AG08396 (cell line): ENCODE results near the gene GOLIM4.

Source experiments
- DNase-seq: peaks from one replicate; pipeline ENCODE4 v3.0.0; 2012; ENCODE audit warnings: low spot score, mixed read lengths

Gene GOLIM4

DNA sequence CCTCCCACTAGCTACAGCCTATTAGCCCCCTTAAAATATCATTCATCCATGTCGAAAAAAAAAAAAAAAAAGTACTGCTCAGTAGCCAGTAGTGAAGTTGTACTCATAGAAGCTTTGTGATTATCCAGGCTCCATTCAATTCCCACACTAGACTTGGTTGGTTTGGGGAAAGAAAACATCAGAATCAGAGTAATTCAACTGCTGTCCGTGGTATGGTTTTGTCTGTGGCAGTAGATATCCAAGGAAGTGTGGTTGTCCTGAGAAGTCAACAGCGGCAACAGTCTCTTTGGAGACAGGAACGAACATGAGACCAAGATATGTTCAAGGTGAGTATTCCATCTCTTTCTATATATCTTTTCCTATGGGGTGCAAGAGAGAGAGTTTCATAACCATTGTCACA lies 99.2 kb downstream of the GOLIM4 start:
- DNase-seq, result no peak

DNA sequence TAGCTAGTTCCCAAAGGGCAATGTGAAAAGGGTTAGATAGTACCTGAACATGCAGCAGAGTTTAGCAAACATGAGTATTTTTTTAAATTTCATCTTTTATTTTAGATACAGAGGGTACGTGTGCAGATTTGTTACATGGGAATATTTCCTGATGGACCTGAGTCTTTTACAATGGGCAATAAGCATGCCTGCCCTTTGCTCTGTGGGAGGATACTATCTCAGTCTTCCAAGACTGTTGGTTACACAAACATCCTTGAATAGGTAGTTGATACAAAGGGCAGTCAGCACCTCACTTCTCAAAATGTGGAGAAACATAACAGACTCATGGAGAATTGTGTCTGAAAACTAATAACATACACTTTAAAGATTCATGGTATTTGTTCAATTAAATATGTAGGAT lies 103.3 kb downstream of the GOLIM4 start:
- DNase-seq, result no peak

DNA sequence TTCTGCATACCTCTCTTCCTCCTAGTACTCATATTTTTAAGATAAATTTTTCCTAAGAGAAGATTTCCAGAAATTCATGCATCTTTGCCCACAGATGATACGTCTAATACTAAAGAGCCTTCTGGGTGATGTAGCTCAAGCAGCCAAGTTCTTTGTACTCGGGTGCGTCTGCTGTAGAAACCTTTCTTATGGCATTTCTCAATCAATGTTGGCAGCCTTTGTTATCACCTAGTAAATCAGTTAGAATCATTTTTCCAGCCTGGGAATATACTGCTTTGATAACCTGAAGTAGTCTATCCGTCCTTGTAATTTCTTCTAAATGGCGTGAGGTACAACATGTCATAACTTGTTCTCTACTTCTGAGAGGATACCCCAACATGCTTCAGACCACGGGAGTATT lies 104.5 kb downstream of the GOLIM4 start:
- DNase-seq, result no peak

DNA sequence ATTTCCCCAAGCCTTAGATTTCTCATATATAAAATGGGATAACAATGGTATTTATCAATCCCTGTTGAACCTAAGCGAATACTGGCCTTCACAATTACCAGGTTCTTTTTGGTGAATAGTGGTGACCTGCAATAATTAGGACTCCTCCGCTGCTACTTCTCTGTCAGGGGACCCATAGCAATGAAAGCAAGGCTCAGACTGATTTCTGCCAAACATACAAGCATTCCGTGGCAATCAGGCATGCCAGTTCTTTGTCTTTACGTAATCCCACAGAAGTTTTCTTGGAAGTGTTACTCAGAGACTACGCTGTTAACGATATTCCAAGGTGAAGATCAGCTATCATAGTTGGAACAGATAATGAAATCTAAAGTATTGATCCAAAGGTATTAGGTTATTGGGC lies 105.7 kb downstream of the GOLIM4 start:
- no peak for DNase-seq

DNA sequence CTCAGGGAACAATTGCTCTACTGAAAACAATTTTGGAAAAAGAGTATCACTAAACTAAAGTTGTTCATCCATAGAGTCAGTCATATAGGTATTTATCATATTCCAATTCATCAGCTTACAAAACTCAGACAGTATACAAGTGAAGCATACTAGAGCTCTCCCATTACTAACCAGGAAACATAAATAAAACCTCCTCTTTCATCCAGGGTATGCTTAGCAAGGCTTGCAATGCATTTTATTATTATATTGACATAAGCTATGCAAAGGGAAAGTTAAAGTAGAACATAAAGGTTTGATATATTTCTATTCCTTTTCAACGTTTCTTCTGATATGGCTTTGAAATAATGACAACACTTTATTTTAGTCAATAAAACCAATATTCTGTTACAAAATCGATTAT lies 106.7 kb downstream of the GOLIM4 start:
- no peak for DNase-seq

DNA sequence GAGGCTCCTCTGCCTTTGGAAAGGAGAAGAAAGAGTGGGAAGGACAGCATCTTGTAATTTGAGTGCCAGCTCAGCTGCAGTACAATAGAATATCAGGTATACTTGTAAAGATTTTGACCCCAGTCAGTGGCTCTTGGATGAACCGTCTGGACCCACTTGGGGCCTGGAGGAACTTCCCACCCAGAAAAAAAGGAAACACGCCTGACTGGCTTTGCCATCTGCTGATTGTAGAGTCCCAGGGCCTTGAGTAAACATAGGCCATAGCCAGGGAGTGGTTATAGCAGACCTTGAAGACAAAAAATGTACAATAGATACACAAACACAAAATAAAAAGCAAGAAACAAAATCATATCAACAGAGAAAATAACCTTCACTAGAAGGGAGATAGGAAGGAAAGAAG lies 112.1 kb downstream of the GOLIM4 start:
- DNase-seq, result no peak

DNA sequence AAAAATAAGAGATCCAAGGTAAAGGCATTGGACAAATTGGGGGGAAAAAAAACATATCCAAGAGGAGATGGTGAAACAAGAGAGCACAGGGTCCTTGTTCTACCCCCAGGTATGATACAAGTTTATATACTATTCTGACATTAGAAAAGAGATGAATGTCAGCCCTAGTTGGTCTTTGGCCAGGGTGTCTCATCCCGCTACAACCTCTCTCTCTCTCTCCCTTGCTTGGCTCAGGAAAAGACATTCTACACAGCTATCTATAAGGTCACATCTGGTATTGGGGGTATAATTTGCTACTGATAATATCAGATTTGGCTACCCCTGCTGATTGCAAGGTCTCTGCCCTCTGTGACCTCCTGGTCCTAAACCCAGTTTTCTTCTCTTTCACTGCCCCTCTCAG lies 117.2 kb downstream of the GOLIM4 start:
- no peak for DNase-seq

DNA sequence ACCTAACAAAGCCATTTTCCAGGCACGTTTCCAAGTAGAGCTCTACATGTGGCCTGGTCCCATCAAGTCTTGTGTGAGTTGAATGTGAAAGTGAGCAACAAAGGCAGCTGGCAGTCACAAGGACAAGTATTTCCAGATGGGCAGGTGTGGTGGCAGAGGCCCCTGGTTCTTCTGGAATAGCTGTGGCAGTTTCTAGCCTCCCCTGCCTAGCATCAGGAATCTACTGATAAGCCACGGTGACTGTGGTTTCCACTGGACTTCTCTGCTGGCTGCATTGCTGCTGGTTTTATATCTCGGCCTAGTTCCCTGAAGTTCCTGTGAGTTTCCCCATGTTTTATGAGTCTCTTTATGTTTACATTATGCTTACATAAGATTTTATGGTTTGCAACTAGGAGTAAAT lies 117.7 kb downstream of the GOLIM4 start:
- no peak for DNase-seq

DNA sequence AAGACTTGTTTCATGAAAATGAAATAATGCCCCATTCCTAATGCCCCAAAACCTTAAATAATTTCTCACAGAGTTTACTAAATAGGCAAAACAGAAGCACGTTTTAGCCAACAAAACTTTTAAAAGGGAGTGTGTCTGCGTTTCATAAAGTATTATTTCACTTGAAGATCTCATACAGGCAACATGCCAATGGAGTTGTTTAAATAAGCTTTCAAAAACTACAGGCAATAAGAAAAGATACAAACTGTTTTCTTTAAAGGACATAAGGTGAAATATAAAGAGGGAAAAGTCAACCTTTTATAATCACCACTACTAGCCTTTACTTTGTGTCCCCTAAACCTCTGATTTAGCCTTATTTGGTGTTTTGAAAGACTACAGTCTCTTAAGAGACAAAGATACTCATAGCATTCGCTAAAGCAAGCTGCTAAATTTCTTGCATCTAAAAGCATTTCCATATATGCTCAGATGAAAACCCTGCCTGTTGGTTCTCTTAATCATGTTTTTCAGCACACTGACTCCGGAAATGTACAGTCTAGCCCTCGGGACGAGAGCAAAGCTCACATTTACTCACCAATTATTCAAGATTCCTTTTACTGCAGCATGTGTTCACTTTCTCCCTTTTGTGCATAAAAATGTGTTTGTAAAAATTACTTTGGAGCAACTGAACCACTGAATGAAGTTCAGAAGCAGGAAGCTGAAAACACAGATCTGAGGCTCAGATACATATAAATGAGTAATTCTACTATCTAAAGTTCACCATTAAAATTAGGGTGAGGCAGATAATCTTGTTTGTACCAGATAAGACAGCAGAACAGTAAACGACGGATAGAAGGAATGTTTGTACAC lies 119.0 kb downstream of the GOLIM4 start:
- DNase-seq, result no peak

DNA sequence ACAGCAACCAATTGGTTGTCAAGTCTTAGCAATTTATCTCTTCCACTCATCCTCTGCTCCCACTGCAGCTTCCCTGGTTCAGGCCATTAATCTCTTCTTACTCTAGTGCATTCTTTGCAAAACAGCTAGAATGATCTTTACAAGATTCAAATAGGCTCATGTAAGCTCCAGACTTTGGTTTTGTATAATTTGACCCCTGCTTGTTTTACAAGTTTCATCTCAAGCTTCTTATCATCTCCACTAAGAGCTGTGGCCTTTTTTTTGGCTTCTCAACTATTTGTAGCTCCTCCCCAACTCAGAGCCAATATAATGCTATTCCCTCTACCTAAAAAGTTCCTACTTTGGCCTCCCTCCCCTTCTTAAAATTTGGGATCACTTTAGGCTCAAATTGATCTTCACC lies 121.8 kb downstream of the GOLIM4 start:
- no peak for DNase-seq

DNA sequence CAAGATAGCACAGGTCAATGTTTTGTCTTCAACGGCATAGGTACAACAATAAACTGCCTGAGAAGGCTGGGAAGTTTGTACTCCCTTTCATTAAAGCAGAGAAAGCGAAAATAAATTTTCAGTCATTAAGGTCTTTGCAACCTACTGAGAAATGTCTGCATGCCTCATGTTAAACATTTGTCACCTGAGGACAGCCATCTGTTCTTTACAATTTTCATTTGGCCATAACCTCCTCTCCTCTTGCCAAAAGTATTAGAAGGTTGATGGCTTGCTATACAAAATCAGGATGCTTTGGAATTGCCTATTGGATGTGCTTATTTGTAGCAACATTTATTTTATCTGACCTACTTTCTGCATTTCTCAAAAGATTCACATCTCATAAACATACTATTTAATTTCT lies 122.7 kb downstream of the GOLIM4 start:
- no peak for DNase-seq

DNA sequence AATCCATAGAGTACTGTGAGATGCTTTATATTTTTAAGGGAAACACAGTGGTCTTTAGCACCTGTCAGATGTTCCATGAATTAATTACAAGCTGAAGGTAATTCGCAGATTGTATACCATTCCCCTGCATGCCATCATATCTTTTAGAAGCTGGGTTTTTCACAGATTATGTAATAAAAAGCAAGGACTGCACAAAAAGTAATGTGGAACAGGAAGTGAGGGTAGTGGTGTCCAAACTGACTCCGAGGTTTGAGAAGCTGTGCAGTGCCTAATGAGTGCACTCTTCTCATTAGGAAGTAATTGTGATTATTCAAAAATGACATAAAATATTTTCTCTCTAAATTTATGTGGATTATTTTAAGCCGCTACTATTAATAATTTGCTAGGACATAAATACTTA lies 123.2 kb downstream of the GOLIM4 start:
- DNase-seq, result no peak

DNA sequence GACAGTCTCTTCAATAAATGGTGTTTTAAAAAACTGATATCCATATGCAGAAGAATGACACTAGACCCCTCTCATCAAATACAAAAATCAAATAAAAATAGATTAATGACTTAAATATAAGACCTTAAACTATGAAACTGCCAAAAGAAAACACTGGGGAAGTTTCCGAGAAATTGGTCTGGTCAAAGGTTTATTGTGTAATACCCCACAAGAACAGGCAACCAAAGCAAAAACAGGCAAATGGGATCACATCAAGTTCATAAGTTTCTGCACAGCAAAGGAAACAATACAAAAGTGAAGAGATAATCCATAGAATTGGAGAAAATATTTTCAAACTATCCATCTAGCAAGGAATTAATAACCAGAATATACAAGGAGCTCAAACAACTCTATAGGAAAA lies 126.2 kb downstream of the GOLIM4 start:
- DNase-seq, result no peak

DNA sequence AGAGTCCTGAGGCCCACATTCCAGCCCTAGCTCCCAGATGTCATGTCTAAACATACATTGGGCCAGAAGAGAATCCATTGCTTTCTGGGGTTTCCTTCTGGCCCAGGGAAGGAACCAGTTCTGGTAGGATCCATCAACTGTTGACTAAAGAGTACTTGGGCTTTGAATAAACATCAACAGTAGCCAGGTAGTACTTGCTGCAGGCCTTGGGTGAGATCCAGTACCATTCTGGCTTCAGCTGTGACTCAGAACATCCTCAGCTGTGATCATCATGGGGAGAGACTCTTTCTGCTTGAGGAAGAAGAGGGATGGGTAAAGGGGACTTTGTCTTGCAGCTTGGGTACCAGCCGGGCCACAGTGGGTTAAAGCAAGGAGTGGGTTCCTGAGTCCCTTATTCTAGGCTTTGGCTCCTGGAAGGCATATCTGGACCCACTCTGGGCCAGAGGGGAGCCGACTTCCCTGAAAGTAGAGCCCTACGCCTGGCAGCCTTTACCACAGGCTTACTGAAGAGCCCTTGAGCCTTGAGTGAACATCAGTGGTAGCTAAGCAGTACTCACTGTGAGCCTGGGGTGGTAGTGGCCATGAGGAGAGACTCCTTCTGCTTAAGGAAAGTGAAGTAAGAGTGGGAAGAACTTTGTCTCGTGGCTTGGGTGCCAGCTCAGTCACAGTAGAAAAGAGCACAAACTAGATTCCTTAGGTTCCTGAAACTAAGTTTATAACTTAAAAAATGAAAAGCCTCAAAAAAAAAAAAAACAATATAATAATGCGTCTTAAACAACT lies 128.3 kb downstream of the GOLIM4 start:
- DNase-seq, result no peak
